ENCODE measurements around the gene CRYBB3. TPM values are rescaled to one million over a fixed set of nuclear protein-coding genes. Genes with fewer than 3 reads are reported as not detected.

The CRYBB3 gene
- total and polyA plus RNA-seq, 2 donors (not counting 1 experiment from before 2014, with no cell fraction given): not detected

Other genes starting within 250 kb of the CRYBB3 start
- 0.77 and 1.3 TPM in 2 replicates for gene KIAA1671, start 247.1 kb upstream of the CRYBB3 start, total RNA-seq
- gene KIAA1671, start 247.1 kb upstream of the CRYBB3 start, polyA plus RNA-seq: 0.34 and 0.69 TPM in 2 replicates
- not detected in 2 replicates for gene CRYBB2, start 19.8 kb downstream of the CRYBB3 start, total RNA-seq
- gene CRYBB2, start 19.8 kb downstream of the CRYBB3 start, polyA plus RNA-seq: not detected in 2 replicates